Suppressor macrophage treated with lipopolysaccharide for 4 hours (primary cell): ENCODE results near the gene KIAA1586.
"Not testable (repeated sequence)": the region's sequence is repeated elsewhere in the genome, so short reads cannot be mapped to it uniquely, and the experiment has no call there.

Experiments
- DNase-seq: peaks from one replicate; pipeline ENCODE4 v3.0.0-alpha.2; 2020

Gene KIAA1586

GRCh38 chr6:57046332-57047256, at the start of gene KIAA1586:
TSS of gene KIAA1586 (plus strand) at chr6:57046693. CDS start at chr6:57046756, 63 bp downstream.
- DNase-seq: peak; percentile 87

- DNase-seq: no peak
These were observed 47.4 kb upstream of the KIAA1586 start for GRCh38 chr6:56999049-56999448.

GRCh38 chr6:56999748-57000147, 46.7 kb upstream of the KIAA1586 start:
- not testable (repeated sequence) for DNase-seq

- no peak for DNase-seq
These were observed 44.3 kb upstream of the KIAA1586 start for GRCh38 chr6:57002197-57002596.

GRCh38 chr6:57004292-57004691, 42.2 kb upstream of the KIAA1586 start:
- no peak for DNase-seq

- DNase-seq: no peak
These were observed 40.4 kb upstream of the KIAA1586 start for GRCh38 chr6:57006101-57006500.

GRCh38 chr6:57008069-57008468, 38.4 kb upstream of the KIAA1586 start:
- not testable (repeated sequence) for DNase-seq

GRCh38 chr6:57013521-57013926, 33.0 kb upstream of the KIAA1586 start:
- no peak for DNase-seq

- DNase-seq: no peak
These were observed 29.4 kb upstream of the KIAA1586 start for GRCh38 chr6:57017069-57017468.

GRCh38 chr6:57017841-57018240, 28.7 kb upstream of the KIAA1586 start:
- DNase-seq: no peak

- no peak for DNase-seq
These were observed 27.1 kb upstream of the KIAA1586 start for GRCh38 chr6:57019434-57019833.

GRCh38 chr6:57021086-57021720, 25.3 kb upstream of the KIAA1586 start:
- DNase-seq: peak; percentile 62

GRCh38 chr6:57024321-57024720, 22.2 kb upstream of the KIAA1586 start:
- DNase-seq: no peak

GRCh38 chr6:57024775-57025174, 21.7 kb upstream of the KIAA1586 start:
- no peak for DNase-seq

GRCh38 chr6:57026001-57026400, 20.5 kb upstream of the KIAA1586 start:
- no peak for DNase-seq

- DNase-seq: no peak
These were observed 19.2 kb upstream of the KIAA1586 start for GRCh38 chr6:57027301-57027700.

GRCh38 chr6:57029213-57029612, 17.3 kb upstream of the KIAA1586 start:
- no peak for DNase-seq

- DNase-seq: no peak
These were observed 13.3 kb upstream of the KIAA1586 start for GRCh38 chr6:57033228-57033627.

GRCh38 chr6:57035549-57035948, 10.9 kb upstream of the KIAA1586 start:
- no peak for DNase-seq

GRCh38 chr6:57038906-57039305, 7.6 kb upstream of the KIAA1586 start:
- DNase-seq: no peak

- no peak for DNase-seq
These were observed 6.5 kb upstream of the KIAA1586 start for GRCh38 chr6:57040011-57040410.

GRCh38 chr6:57044061-57044460, 2.4 kb upstream of the KIAA1586 start:
- DNase-seq: not testable (repeated sequence)

GRCh38 chr6:57044568-57044967, 1.9 kb upstream of the KIAA1586 start:
- no peak for DNase-seq

- DNase-seq: not testable (repeated sequence)
These were observed 728 bp downstream of the KIAA1586 start for GRCh38 chr6:57047257-57047585.
